Dendritic cell treated with granulocyte-macrophage colony-stimulating factor and Interleukin-4, amounts not matched to agents 40 ng/mL and 50 ng/mL, for 4 days (primary cell): Measurements from ENCODE around the gene ACO1.
"Not testable (repeated sequence)": the region's sequence is repeated elsewhere in the genome, so short reads cannot be mapped to it uniquely, and the experiment has no call there.

ENCODE experiments used
- H3K27ac Mint-ChIP-seq: one replicate; pipeline ENCODE4 v1.8.0; 2022; ENCODE audit warnings: mild to moderate bottlenecking, mixed read lengths
- H3K27me3 Mint-ChIP-seq: one replicate; pipeline ENCODE4 v1.8.0; 2022; ENCODE audit warnings: mild to moderate bottlenecking, mixed read lengths
- H3K36me3 Mint-ChIP-seq: one replicate; pipeline ENCODE4 v1.8.0; 2022; ENCODE audit warnings: low read depth, mixed read lengths
- H3K4me1 Mint-ChIP-seq: one replicate; pipeline ENCODE4 v1.8.0; 2022; ENCODE audit warnings: low read depth, mixed read lengths
- H3K4me3 Mint-ChIP-seq: one replicate; pipeline ENCODE4 v1.8.0; 2022; ENCODE audit warnings: mild to moderate bottlenecking, moderate library complexity, mixed read lengths
- H3K9me3 Mint-ChIP-seq: one replicate; pipeline ENCODE4 v1.8.0; 2022; ENCODE audit warnings: mixed read lengths
- intact Hi-C: fragments of 100-400 bp; cut with micrococcal nuclease; formaldehyde crosslinking; loops from one replicate; pipeline ENCODE4 v1.15.0; 2022

ACO1 gene

DNA sequence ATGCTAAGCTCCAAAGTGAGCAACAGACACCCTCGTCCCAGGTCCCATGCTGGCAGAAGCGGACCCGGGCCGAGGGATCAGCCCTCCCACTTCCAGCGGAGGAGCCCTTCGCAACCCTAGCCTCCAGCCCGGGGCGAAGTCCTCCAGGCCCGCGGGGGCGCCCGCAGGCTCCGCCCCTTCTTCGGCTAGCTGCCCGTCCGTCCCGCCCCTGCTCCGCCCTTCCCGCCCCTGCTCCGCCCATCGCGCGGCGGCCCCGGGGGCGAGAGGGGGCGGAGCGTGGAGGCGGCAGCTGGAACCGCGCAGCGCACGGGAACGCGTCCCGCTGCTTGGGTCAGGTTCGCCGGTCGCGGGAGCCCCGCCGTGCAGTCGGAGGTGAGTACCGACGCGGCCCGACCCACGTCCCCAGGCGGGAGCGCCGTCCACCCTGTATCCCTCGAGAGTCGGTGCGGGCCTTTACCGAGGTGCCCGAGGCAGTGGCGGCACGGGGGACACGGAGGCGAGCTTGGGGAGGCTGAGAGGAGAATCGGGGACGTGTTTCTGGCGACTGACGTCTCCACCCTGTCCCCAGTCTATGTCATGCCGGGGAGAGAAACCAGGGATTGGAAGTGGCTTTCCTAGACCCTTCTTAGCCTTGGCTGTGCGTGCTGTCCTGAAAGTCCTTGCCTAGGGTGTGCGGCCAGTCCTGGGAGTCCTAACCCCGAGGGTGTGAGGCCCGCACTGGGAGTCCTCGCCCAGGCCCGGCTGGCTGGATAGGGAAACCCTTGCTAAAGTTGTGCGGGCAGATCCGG lies at the start of gene ACO1:
Gene ACO1, plus strand, starts transcription at position 280 of the 788 bp plus-strand sequence. CDS start 20,864 bp downstream, outside the sequence.
- Mint-ChIP-seq H3K4me3 (peak within 1 kb of the TSS; percentile 87), H3K27me3 (peaks cover 26% of the 10 kb centered on the region), H3K27ac (peak within 1 kb of the TSS; percentile 80), H3K36me3 (peaks cover 8% of the 10 kb centered on the region), H3K4me1 (peaks cover 26% of the 10 kb centered on the region), H3K9me3 (no peaks in the 10 kb centered on the region)
- intact Hi-C loops: loop anchor here (1.0 to 2.0 kb wide), 3 partner anchors 142 to 188 kb away; partner anchors contain the start of genes NDUFB6, RIGI, SMIM27 and TOPORS

DNA sequence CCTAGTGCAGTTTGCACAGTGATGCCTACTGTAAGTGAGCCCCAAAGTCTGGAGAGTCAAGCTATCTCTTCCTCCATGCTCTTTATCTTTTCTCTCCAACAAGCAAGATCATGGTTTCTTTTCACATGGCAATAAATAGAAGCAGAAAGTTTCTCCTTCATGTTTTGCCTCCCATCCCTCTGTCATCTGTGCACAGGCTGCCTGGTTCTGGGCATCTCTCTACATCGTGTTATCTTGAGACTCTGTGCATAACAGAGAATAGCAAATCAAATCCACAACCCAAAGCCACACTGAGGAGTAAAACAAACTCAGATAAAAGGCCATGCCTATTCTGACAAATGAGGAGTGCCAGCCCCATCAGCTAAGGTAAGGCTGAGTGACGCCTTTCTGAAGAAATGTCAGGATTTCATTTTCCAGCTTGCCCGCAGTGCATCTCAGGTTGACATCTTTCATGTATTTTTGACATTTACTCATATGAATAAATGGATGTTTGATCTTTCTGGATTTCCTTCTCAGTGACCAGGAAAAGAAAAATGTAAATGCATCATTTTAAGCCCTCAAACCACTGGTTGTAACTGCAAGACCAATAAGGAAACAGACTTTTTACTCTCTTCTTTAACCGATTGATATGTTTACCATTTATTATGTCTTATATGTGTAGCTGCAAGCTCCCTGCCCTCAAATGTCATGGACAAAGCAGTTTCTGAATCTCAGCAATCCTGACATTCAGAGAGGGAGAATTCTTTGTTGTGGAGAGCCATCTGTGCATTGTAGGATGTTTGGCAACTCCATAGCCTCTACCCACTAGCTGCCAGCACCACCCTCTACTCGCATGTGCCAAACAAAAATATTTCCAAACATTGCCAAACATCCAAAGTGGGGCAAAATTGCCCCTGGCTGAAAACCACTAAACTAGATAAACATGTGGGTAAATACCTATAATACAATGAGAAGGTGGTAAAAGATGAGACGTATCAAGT lies 49.2 kb upstream of the ACO1 start:
- no peaks in the 10 kb centered on the region for H3K36me3 Mint-ChIP-seq
- intact Hi-C loops: no loop called here
- H3K9me3 Mint-ChIP-seq: no peaks in the 10 kb centered on the region
- no peak overlapping the region for H3K4me3 Mint-ChIP-seq
- H3K27me3 Mint-ChIP-seq: no peaks in the 10 kb centered on the region
- H3K4me1 Mint-ChIP-seq: no peaks in the 10 kb centered on the region
- no peak overlapping the region for H3K27ac Mint-ChIP-seq

- no peaks in the 10 kb centered on the region for H3K27me3 Mint-ChIP-seq
- H3K36me3 Mint-ChIP-seq: no peaks in the 10 kb centered on the region
- H3K9me3 Mint-ChIP-seq: no peaks in the 10 kb centered on the region
- no peak overlapping the region for H3K4me3 Mint-ChIP-seq
- no peaks in the 10 kb centered on the region for H3K4me1 Mint-ChIP-seq
- no peak overlapping the region for H3K27ac Mint-ChIP-seq
- intact Hi-C loops: no loop called here
Observed at GRCh38 chr9:32339424-32339823, 45.0 kb upstream of the ACO1 start.

- intact Hi-C loops: no loop called here
- no peaks in the 10 kb centered on the region for H3K9me3 Mint-ChIP-seq
- H3K4me1 Mint-ChIP-seq: no peaks in the 10 kb centered on the region
- H3K27me3 Mint-ChIP-seq: no peaks in the 10 kb centered on the region
- H3K27ac Mint-ChIP-seq: no peak overlapping the region
- H3K36me3 Mint-ChIP-seq: no peaks in the 10 kb centered on the region
- no peak overlapping the region for H3K4me3 Mint-ChIP-seq
Observed at GRCh38 chr9:32340361-32340760, 44.1 kb upstream of the ACO1 start.

- Mint-ChIP-seq H3K27ac (no peak overlapping the region), H3K4me1 (no peaks in the 10 kb centered on the region), H3K4me3 (no peak overlapping the region), H3K36me3 (no peaks in the 10 kb centered on the region), H3K27me3 (no peaks in the 10 kb centered on the region), H3K9me3 (no peaks in the 10 kb centered on the region)
- intact Hi-C loops: no loop called here
Observed at GRCh38 chr9:32344551-32345182, 39.8 kb upstream of the ACO1 start.

DNA sequence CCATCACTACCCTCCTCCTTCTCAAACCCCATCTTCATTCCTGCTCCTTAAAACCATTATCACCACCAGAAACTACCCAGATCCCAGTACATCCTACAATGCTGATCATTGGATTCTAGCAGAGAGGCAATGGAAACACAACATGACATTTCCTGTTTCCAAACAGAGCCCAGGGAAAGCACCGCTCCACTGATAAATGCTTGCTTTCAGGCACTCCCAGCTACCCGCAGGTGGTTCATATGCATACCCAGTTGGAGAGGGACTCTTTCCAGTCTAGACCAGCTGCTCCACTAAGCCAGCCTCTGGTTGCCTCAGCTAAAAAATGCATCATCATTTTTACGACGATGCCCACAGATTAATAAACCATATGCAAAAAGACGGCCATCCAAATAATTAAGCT lies 39.2 kb upstream of the ACO1 start:
- Mint-ChIP-seq H3K27me3 (no peaks in the 10 kb centered on the region), H3K9me3 (no peaks in the 10 kb centered on the region), H3K27ac (no peak overlapping the region), H3K36me3 (no peaks in the 10 kb centered on the region), H3K4me3 (no peak overlapping the region), H3K4me1 (no peaks in the 10 kb centered on the region)
- intact Hi-C loops: no loop called here

- Mint-ChIP-seq H3K36me3 (no peaks in the 10 kb centered on the region), H3K9me3 (no peaks in the 10 kb centered on the region), H3K4me3 (no peak overlapping the region), H3K27ac (no peak overlapping the region), H3K27me3 (no peaks in the 10 kb centered on the region), H3K4me1 (no peaks in the 10 kb centered on the region)
- intact Hi-C loops: no loop called here
Observed at GRCh38 chr9:32347571-32347970, 36.9 kb upstream of the ACO1 start.

DNA sequence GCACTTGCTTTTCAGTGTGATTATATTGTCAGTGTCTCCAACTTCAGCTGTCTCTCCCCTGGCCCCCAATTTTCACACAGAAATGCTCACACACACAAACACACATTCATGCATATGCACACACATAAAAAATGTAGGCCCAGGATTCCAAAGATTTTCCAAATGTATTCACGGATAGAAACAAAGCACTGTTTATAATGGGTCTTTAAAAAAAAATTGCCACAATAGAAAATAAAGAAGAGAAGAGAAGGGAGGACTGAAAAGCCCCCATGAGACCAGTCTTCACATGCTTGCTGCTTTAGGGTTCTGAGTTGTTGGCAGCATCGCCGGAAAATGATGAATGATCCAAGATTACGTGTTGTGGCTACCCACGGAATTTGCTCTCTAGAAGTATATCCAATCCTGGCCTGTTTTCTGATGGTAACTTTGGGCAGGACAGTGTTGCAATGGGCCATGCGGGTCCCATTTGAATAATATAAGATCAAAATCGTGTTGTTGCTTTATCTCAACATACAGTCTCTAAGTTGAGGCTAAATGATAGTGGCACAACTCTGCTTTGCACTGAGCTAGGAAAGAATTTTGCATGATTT lies 36.2 kb upstream of the ACO1 start:
- no peak overlapping the region for H3K4me3 Mint-ChIP-seq

GRCh38 chr9:32349013-32349412 lies 35.4 kb upstream of the ACO1 start:
- Mint-ChIP-seq H3K4me3 (no peak overlapping the region), H3K27me3 (no peaks in the 10 kb centered on the region), H3K4me1 (no peaks in the 10 kb centered on the region), H3K9me3 (no peaks in the 10 kb centered on the region), H3K36me3 (no peaks in the 10 kb centered on the region), H3K27ac (no peak overlapping the region)
- intact Hi-C loops: no loop called here

More for the DNA sequence above, 36.2 kb upstream of the ACO1 start:
- H3K9me3 Mint-ChIP-seq: no peaks in the 10 kb centered on the region
- no peaks in the 10 kb centered on the region for H3K27me3 Mint-ChIP-seq
- no peaks in the 10 kb centered on the region for H3K4me1 Mint-ChIP-seq
- H3K36me3 Mint-ChIP-seq: no peaks in the 10 kb centered on the region
- no peak overlapping the region for H3K27ac Mint-ChIP-seq
- intact Hi-C loops: no loop called here

DNA sequence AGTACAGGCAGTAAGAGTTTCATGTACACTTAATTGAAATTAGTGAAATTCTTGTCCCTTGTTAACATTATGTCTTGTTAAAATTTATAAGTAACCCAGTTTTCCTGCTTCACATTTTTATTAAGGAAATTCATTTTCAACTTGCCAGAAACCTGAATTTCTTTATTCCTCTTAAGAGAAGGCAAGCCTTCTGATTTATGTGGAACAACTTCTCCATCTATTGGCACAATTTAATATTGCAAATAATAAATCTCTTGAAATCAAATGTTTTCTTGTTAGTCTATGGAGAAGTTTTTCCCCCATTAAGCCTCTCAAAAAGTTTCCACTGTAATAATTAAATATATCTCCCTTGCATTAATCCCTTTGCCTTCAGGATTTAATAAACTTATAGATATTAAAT lies 33.8 kb upstream of the ACO1 start:
- no peaks in the 10 kb centered on the region for H3K4me1 Mint-ChIP-seq

GRCh38 chr9:32351845-32352244 lies 32.6 kb upstream of the ACO1 start:
- no peak overlapping the region for H3K4me3 Mint-ChIP-seq
- no peaks in the 10 kb centered on the region for H3K9me3 Mint-ChIP-seq
- no peak overlapping the region for H3K27ac Mint-ChIP-seq
- no peaks in the 10 kb centered on the region for H3K27me3 Mint-ChIP-seq
- no peaks in the 10 kb centered on the region for H3K4me1 Mint-ChIP-seq
- no peaks in the 10 kb centered on the region for H3K36me3 Mint-ChIP-seq
- intact Hi-C loops: loop anchor here (5.0 kb wide), 1 partner anchor 205 kb away; no protein-coding TSS in a partner anchor

More for the DNA sequence above, 33.8 kb upstream of the ACO1 start:
- intact Hi-C loops: loop anchor here (5.0 kb wide), 1 partner anchor 203 kb away; no protein-coding TSS in a partner anchor
- no peaks in the 10 kb centered on the region for H3K36me3 Mint-ChIP-seq
- H3K9me3 Mint-ChIP-seq: no peaks in the 10 kb centered on the region
- H3K27me3 Mint-ChIP-seq: no peaks in the 10 kb centered on the region
- no peak overlapping the region for H3K4me3 Mint-ChIP-seq
- no peak overlapping the region for H3K27ac Mint-ChIP-seq

DNA sequence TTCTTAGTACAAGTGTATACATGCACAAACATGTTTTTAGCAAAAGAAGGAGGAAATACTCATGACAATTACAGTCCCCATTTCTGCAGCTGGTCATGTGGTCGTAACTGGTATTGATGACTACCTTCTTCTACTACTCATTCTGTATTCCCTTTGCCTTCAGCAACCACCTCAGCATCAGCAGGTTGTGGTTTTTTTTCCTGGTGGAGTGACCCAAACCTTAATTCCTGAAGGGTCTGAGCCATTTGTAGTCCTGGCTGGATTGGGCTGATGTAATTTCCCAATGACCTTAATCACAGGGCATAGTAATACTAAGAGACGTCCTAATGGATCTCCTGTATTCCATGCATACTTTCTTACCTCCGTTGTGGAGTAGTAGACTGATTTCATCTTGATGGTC lies 31.0 kb upstream of the ACO1 start:
- intact Hi-C loops: loop anchor here (5.0 kb wide), 1 partner anchor 206 kb away; no protein-coding TSS in a partner anchor
- H3K27me3 Mint-ChIP-seq, H3K4me1 Mint-ChIP-seq, H3K36me3 Mint-ChIP-seq, H3K27ac Mint-ChIP-seq, H3K4me3 Mint-ChIP-seq, H3K9me3 Mint-ChIP-seq: not testable (repeated sequence)

DNA sequence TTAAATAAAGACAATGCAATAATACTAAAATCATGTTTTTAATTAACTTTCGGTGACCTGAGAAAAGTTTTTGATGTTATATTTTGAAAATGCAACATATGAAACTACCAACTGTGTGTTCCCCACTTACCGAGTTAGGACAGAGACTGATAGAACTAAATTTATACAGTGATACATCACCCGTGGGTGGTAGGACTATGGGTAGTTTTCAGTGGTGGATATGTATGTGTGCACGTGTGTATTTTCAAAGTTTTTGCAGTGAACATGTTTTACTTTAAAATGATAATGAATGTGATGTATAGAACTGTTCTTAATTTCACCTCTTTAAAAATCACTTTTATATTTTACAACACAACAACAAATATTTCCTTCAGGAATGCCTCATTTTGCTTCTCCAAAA lies 25.0 kb upstream of the ACO1 start:
- H3K4me3 Mint-ChIP-seq: no peak overlapping the region
- no peak overlapping the region for H3K27ac Mint-ChIP-seq
- H3K9me3 Mint-ChIP-seq: no peaks in the 10 kb centered on the region
- H3K4me1 Mint-ChIP-seq: no peaks in the 10 kb centered on the region
- no peaks in the 10 kb centered on the region for H3K36me3 Mint-ChIP-seq
- peaks cover 7% of the 10 kb centered on the region for H3K27me3 Mint-ChIP-seq
- intact Hi-C loops: no loop called here
